ENCODE measurements around the gene MAZ.

DNA sequence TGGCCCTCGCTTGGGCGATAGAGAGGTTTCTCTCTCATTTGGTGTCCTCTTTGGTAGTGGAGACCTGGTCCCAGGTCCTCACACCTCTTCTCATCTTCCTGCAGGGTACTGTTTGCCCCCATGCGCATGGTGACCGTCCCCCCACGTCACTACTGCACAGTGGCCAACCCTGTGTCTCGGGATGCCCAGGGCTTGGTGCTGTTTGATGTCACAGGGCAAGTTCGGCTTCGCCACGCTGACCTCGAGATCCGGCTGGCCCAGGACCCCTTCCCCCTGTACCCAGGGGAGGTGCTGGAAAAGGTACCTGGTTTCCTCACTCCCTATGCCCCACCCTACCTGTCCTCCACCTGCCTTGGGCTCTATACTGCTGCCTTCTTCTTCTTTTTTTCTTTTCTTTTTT lies 24.4 kb downstream of the MAZ start:
- TF ChIP-seq, protein P1, sequence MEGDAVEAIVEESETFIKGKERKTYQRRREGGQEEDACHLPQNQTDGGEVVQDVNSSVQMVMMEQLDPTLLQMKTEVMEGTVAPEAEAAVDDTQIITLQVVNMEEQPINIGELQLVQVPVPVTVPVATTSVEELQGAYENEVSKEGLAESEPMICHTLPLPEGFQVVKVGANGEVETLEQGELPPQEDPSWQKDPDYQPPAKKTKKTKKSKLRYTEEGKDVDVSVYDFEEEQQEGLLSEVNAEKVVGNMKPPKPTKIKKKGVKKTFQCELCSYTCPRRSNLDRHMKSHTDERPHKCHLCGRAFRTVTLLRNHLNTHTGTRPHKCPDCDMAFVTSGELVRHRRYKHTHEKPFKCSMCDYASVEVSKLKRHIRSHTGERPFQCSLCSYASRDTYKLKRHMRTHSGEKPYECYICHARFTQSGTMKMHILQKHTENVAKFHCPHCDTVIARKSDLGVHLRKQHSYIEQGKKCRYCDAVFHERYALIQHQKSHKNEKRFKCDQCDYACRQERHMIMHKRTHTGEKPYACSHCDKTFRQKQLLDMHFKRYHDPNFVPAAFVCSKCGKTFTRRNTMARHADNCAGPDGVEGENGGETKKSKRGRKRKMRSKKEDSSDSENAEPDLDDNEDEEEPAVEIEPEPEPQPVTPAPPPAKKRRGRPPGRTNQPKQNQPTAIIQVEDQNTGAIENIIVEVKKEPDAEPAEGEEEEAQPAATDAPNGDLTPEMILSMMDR (IDR thresholded peaks at IDR 0.05; ENCODE audit: insufficient read depth, low read depth, low read length) = no peak
- no peak for TF ChIP-seq EZH2 (IDR thresholded peaks at IDR 0.05; ENCODE audit: insufficient read depth, low read length)

All from astrocyte (in vitro differentiated cells and primary cell).